Measurements from ENCODE around the gene CHL1.

DNA sequence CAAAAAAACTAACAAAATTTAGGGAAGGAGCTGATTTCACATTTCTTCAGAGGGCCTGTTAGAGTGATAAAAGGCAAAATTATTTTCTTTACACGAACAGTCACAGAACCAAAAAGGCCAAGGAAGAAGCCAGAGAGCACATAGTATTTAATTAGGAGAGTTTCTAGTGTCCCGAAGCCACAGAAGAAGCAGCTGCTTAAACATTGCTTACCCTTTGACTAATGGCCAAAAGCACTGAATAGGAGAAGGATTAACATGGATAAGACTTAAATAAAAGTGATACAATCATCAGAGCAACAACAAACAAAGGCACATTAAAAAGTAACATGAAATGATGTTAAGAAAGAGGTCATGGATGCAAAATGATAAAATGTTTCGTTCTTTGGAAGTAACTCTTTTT lies 98.6 kb downstream of the CHL1 start:
- TF ChIP-seq, protein P1, sequence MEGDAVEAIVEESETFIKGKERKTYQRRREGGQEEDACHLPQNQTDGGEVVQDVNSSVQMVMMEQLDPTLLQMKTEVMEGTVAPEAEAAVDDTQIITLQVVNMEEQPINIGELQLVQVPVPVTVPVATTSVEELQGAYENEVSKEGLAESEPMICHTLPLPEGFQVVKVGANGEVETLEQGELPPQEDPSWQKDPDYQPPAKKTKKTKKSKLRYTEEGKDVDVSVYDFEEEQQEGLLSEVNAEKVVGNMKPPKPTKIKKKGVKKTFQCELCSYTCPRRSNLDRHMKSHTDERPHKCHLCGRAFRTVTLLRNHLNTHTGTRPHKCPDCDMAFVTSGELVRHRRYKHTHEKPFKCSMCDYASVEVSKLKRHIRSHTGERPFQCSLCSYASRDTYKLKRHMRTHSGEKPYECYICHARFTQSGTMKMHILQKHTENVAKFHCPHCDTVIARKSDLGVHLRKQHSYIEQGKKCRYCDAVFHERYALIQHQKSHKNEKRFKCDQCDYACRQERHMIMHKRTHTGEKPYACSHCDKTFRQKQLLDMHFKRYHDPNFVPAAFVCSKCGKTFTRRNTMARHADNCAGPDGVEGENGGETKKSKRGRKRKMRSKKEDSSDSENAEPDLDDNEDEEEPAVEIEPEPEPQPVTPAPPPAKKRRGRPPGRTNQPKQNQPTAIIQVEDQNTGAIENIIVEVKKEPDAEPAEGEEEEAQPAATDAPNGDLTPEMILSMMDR (IDR thresholded peaks at IDR 0.05), result no peak
- no peak for TF ChIP-seq POLR2A (IDR thresholded peaks at IDR 0.05)
